Cardiac septum (tissue), 1 donor: ENCODE data around the gene ARHGAP10. TPM values are rescaled to one million over a fixed set of nuclear protein-coding genes. Genes with fewer than 3 reads are reported as not detected.

Experiments used
- DNase-seq: peaks from one replicate; pipeline ENCODE4 v3.0.0-alpha.2; 2020; ENCODE audit warnings: low spot score
- intact Hi-C: fragments of 100-400 bp; cut with DNase I; formaldehyde crosslinking; loops from one replicate; pipeline ENCODE4 v1.14.0; 2022
- total RNA-seq: library from RNA; stranded (reverse); fragmentation: NEBNext Ultra II Directional; extraction: Animal tissue kit (Norgen Biotek cat#: 25700); gene quantifications from one replicate; pipeline ENCODE4 v1.2.1, GENCODE V29; 2021
- donor health status: DM: no; HTN: no; CAD: no.

Gene ARHGAP10
- total RNA-seq, 1 donor from 2014 or later: 41.8 TPM

DNA sequence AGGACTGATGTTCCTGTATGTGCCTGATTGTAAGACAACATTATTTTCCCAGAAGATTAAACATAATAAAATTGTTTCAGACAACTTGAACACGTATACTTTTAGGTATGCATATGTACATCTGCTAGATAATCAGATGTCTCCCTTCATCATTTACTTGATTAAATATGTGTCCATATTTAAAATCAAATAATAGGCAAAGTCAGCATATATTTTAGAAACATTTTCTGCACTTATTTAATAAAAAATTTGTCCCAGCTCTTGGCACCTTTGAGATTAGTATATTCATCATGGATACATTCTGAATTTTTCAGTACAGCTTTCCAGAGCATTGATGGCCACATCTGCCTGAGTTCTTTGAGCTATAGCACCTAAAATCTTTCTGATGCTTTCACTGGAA is 106.0 kb downstream of the ARHGAP10 start:
- no peak for DNase-seq
- intact Hi-C loops: no loop called here

DNA sequence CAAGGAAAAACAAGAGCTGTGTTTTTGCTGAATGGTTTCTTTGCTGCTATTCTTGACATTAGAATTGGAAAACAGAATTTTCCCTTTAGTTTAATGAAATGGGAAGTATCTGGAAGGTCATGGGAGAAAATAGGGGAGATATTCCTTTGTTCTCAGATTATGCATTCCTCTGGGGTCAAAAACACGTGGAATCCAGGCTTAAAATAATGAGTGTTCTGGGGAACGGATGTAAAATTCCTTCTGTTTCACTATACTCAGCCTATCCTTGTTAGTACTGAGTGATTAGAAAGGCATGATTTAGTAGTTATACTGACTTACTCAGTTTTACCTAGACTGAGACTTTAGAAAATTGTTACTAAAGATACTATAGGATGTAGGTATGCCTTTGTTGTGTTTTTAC is 107.3 kb downstream of the ARHGAP10 start:
- DNase-seq: no peak
- intact Hi-C loops: no loop called here

DNA sequence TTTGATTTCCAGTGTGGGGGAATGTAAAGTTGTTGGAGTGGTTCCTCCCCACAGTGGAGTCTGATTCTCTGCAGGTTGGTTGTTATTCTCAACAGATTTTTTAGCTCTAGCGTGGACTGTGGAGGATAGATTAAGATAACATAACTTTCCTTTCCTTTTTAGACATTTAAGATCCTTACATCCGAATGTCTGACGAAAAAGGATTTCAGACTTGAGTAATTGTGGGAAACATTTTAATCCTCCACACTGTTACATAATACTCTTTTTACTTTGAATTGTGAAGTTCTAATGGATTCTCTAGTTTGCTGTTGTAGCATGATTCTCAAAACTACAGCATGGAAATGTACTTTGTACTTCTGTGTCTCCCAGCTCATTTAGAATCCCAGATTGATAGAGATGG is 107.8 kb downstream of the ARHGAP10 start:
- DNase-seq: no peak
- intact Hi-C loops: no loop called here

DNA sequence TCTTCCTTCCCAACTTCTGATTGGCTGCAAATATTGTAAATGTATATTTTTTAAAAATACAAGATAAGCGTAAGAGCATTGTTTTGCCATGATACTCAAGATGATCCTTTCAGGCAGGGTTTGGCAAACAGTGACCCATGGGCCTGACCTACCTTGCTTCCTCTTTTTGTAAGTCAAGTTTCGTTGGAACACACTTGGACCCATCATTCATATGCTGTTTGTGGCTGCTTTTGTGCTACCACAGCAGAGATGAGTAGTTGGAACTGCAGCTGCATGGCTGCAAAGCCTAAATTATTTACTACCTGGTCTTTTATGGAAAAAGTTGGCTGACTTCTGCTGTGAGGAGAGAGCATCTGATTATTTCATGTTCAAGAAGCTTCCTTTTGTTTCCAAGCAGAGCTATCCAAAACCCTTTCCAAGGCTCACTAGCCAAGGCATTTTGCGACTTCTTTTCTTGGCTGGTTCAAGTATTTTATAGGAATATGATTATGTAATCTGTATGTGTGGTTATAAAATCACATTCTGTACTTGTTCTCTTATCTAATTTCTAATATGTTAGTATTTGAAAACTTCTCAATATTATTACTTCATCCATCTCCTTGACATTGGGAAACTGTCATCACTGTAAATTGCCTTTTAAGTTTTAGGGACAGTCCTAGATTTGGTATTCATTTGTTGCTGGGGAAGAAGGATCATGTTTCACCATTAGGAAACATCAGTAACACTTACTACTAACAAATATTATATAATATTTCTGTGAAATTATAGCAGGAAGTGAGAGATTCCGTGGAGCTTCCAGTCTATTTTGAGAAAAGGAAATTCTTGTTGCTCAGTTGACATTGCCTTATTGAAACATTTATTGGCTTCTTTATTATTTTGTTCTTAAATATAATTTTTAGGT is 109.2 kb downstream of the ARHGAP10 start:
- intact Hi-C loops: no loop called here
- DNase-seq: no peak

DNA sequence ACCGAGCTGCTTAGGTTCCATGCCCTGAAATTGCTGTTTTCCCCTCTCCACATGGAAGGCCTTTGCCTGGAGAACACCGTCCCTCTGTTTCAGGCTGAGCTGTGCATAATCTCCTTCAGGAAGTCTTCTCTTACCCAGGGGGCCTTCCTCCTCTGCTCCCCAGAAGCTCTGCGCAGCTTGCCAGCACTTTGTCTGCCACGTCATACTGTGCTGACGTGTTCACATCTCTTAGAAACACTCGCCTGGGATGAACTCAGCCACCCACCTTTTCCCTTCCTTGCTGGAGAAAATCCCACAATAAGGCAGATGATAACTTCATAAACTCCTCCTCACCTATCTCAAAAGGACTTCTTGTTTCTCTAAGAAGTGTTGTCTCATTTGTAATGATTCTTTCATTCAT is 110.7 kb downstream of the ARHGAP10 start:
- intact Hi-C loops: no loop called here
- no peak for DNase-seq

DNA sequence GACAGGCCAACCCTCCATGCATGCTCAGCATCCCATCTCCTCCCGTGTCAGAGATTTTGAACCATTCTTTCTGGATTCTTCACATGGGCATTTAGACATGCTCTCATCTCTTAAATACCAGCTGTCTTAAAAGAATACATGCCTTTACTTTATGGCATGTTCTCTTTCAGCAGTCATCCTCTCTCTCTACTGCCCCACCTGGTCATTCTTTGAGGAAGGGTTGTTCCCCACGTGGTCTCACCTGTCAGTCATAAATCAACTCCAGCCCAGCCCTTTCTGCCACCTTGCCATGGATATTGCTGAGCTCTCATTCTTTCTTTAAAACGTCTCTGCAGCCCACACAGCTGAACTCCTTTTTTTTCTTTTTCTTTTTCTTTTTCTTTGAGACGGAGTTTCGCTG is 111.3 kb downstream of the ARHGAP10 start:
- intact Hi-C loops: no loop called here
- DNase-seq: no peak

DNA sequence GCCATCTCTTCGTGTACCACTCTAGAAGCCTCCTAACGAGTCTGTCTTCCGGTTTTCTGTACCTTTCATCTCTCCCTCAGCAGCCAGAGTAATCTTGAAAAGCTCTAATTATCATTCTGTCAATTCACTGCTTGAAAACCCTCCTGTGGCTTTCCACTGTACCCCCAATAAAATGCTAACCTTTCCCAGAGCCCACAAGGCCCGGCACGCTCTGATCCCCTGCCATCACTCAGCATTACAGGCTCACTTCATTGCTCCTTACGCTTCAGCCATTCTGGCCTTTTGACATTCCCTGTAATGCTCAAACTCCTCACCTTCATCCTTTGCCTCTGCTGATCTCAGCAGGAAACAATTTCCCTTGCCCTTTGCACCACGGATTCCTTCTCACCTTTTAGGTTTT is 112.9 kb downstream of the ARHGAP10 start:
- DNase-seq: no peak
- intact Hi-C loops: no loop called here

DNA sequence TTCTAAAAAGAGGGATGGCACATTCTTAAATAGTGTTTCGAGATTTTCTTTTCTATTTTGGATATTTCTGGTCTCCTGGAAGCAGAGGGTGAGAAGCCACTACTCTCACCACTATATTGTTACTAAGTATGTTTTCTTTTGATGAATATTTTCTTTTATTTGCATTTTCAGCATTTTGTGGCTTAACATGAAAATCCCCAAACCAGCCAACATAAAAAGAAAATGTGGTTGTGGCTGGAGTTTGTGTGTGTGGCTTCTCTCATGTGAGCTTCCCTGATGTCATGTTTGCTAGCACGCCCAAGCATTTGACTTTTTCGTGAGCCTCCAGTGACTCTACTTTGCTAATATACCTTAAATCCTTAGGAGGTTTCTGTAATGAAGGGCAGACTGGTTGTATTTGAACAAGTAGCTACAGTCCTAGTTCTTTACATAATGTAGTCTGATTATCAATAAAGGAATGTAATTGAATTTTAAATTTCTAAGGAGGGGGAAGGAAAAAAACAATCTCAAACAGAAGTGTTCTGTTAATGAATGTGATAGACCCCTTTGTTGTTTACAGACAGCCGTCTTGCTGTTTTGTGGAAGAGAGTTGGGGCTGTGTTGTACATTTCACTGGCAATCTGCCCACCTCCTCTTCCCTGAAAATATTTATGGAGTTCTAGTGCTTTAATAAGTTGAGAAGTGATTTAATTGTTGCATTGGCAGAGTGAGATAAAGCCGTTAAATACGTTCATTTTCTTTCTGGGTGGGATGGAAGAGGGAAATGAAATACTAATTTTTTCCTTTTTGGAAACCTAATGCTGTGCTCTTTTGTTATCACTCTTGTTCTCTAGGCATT is 114.6 kb downstream of the ARHGAP10 start:
- no peak for DNase-seq
- intact Hi-C loops: no loop called here

DNA sequence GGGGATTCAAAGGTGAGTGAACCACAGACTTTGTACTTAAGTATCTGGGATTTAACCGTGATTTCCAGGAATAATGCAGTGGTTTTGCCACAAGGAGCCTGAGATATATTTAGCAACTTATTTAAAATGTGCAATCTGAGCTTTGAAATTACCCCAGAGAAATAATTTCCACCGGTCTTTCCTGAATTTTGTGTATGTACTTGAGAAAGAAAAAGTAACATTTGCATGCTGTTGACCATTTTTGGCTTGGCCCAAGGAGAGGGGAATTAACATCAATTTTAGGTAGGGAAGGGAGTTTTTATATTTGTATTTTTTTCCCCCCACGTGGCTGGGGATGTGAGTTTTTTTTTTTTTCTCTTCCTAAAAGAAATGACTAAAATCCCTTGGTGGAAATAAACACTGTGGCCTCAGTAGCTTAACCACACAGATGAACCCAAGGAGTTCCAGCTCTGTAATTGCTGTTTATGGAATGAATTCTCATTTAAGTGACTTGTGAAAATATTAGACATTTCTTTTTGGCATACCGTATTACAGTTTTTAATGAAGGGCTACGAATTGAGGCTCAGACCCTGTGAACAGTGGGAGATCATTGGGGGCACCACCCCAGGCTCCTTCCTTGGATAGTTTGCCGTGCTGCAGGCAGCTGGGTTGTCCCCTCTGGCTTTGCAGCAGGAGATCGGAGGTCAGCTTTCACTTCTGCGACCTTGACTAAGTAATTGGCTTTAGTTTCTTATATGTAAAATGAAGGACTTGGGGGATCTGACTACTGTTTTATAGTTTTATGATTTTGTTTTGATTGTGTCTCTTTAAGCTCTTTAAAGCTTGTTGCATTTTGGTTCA is 116.1 kb downstream of the ARHGAP10 start:
- no peak for DNase-seq
- intact Hi-C loops: no loop called here

DNA sequence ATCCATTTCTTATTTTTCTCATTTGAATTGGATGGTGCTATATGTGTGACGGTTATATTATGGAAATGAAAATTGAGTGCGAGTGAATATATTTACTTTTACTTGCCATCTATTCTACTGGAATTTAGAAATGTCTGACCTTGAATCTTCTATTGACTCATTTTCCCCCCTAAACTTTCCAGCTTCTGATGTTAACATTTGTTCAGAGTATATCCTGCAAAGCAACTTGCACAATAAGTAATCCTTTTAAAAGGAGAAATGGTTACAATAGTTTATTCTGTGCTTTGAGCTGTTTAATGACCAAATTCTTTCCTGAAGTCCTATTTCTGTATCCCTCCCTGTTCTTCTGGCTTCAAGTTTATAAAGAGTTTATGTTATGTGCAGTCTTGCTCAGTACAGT is 116.7 kb downstream of the ARHGAP10 start:
- DNase-seq: no peak
- intact Hi-C loops: no loop called here

DNA sequence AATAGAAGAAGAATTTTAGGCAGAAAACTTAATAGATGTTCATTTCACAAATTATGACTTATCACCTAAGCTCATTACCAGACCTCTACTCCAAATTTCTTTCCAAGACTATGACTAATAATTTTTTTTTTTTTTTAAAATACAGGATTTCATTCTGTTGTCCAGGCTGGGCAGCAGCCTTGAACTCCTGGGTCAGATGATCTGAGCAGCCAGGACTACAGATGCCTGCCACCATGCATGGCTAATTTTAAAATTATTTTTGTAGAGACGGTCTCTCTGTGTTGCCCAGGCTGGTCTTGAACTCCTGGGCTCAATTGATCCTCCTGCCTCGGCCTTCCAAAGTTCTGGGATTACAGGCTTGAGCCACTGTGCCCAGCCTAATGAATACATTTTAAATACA is 119.2 kb downstream of the ARHGAP10 start:
- intact Hi-C loops: no loop called here
- DNase-seq: no peak

DNA sequence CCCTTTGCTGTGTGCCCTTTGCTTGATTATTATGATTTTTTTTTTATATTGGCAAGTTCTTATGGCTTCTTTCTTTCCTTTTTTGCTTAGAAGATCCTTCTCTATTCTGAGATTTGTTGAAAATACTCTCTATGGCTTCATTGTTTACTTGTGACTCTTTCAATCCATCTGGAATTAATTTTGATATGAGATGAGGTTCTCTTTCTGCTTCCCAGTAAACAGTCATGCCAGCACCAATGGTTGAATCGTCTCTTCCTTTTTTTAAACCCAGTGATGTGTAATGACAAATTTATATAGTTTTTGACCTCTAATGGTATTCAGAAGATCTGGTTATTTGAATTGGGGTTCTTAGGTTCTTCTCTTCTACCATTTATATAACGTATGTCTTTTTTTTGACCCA is 121.8 kb downstream of the ARHGAP10 start:
- DNase-seq: no peak

DNA sequence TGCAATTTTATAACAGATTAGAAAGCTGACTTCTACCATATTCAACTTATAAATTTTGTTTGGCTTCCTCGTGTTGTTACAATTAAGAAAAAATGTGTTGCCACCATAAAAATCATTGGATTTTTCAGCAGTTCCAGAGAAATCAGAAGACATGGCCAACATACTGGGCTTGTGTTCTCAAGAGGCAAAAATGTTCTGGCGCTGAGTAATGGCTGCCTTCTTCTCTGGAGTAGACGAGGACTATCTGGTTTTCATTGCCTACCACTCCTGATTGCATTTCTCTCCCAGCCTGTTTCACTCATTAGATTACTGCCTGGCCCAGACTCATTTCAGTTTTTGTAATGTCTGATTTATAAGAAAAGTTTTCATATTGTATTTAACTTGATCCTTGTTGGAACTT is 122.3 kb downstream of the ARHGAP10 start:
- no peak for DNase-seq
- intact Hi-C loops: no loop called here

More for the DNA sequence above, 121.8 kb downstream of the ARHGAP10 start:
- intact Hi-C loops: no loop called here

DNA sequence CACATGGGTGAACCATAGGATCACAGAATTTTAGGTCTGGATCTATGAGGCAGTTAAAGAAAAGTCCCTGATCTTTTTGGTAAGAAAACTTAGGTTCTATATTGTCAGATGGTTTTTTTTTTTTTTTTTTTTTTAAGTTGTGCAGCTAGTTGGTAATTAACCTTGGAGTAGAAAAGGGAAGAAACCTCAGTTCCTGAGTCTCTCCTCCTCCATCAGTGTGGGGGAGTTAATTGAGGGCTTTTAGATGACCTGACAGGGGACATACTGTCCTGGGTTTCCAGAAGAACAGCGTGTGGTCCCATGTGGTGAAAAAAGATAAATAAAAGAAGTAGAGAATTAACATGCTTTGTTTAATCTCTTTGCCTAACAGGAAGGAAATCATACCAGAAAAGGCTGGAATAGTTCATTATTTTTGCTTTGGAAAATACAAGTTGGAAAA is 123.7 kb downstream of the ARHGAP10 start:
- intact Hi-C loops: no loop called here
- no peak for DNase-seq

DNA sequence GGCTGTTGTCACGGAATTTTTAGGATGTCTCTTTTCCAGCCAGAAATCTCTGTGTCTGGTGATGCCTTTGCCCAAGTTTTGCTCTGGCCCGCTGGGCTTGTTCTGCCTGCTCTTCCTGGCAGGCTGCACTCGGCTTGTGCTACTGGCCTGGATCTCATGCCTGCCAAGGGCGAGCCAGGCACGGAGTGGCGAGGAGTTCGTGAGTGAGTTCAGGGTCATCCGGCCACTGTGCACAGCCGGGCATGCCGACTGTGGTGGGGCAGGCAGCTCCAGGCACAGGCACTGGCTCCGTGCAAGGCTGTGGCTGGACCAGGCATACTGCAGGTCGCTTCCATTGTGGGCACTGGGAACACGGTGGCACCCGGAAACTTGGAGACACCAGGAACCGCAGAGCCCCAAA is 129.1 kb downstream of the ARHGAP10 start:
- intact Hi-C loops: loop anchor here (5.0 to 10.0 kb wide), 2 partner anchors 129 to 246 kb away; partner anchors contain the start of genes ARHGAP10 and TMEM184C
- DNase-seq: no peak

DNA sequence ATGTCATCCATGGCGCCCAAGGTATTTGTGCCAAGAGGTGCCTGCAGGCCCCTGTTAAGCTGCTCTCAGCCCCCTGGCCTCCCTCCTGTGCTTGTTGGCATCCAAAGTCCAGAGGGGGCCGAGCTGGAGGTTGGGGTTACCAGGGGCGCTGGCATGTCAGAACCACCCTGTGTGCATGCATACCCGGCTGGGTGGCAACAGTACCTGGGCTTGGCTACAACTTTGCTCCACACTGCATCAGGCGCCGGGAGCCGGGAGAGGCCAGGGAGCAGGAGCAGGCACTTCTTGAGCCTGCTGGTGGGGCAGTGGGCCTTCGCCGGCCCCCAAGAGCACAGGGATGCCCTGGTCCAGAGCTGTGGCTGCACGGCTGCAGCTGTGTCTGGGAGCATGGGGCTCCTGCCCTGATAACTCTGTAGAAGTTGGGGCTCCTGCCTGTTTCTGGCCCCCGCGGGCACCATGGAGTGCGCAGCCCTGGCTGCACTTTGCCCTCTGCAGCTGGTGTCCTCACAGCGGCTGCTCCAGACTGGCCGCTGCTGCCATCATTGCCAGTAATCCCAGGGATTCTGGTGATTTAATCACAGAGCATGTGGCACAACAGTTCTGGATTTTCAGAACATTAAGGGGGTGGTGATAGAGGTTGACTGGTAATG is 130.3 kb downstream of the ARHGAP10 start:
- intact Hi-C loops: loop anchor here (5.0 to 10.0 kb wide), 2 partner anchors 130 to 247 kb away; partner anchors contain the start of genes ARHGAP10 and TMEM184C
- no peak for DNase-seq

DNA sequence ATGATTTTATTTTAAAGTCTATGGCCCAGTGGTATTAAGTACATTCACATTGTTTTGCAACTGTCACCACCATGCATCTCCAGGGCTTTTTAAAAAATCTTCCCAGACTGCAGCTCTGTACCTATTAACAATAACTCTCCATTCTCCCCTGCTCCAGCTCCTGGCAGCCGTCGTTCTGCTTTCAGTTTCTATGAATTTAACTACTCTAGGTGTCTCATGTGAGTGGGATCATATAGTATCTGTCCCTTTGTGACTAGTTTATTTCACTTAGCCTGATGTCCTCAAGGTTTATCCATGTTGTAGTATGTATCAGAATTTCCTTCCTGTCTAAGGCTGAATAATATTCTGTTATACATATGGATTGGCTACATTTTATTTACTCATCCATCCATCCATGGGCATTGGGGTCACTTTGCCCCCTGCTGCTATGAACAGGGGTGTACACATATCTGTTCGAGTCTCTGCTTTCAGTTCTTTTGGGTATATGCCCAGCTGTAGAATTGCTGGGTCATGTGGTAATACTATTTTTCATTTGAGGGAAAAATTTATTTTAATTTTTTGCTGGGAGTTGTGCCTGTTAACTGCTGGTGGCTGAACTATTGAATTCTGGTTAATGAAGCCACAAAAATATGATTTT is 131.3 kb downstream of the ARHGAP10 start:
- DNase-seq: no peak
- intact Hi-C loops: loop anchor here (5.0 to 10.0 kb wide), 2 partner anchors 131 to 248 kb away; partner anchors contain the start of genes ARHGAP10 and TMEM184C

DNA sequence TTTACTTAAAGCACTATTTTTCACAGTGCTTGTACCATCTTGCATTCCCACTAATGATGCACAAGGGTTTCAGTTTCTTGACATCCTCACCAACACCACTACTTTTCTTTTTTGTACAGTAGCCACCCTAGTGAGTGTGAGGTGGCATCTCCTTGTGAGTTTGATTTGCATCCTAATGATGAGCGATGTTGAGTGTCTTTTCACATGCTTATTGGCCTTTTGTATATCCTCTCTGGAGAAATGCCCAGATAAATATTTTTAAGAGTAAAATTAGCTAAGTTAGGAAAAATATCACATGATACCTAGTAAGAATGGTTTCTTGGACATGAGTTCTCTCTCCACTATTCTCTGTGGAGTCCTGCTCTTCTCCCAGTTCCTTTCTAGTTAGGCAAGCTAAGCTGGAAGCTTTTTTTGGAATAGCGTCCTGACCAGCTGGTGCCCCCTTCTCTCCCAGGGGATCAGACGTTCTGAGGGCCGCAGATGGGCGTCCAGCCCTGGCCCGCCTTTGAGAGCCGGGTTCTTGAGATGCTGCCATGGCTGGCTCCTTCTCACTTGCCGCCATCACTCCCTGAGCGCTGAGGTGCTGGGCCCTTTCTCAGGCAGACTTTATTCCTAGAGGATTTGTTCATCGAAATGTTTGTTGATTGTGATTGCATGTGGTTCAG is 132.1 kb downstream of the ARHGAP10 start:
- no peak for DNase-seq
- intact Hi-C loops: loop anchor here (5.0 to 10.0 kb wide), 2 partner anchors 132 to 249 kb away; partner anchors contain the start of genes ARHGAP10 and TMEM184C
